B cell (primary cell): Measurements from ENCODE around the gene CLDND2. TPM values are rescaled to one million over a fixed set of nuclear protein-coding genes. Genes with fewer than 3 reads are reported as not detected.

Experiments
- ATAC-seq: fragments of 200-7000 bp; cut with Tn5 transposase; one replicate; pipeline ENCODE4 v1.10.0; 2021; ENCODE audit warnings: low read depth, mild to moderate bottlenecking, moderate number of reproducible peaks, moderate library complexity
- CTCF ChIA-PET: fragments of 350-600 bp; sonication (Branson Sonifier 250); formaldehyde crosslinking; loops from one replicate; lab custom pipeline; 2021; ENCODE audit warnings: antibody characterized with exemption, inconsistent platforms; lab: Charles Lee
- POLR2A ChIA-PET: fragments of 350-600 bp; sonication (Branson Sonifier 250); formaldehyde crosslinking; loops from one replicate; lab custom pipeline; 2021; ENCODE audit warnings: antibody characterized with exemption; lab: Charles Lee
- DNase-seq: peaks from one replicate; pipeline ENCODE4 v3.0.0; 2013
- H2AFZ ChIP-seq: 2 replicates; pipeline ENCODE4 v1.6.1; 2012; ENCODE audit warnings: mild to moderate bottlenecking, low read depth, low read length; ENCODE audit not compliant: insufficient read depth, poor library complexity, severe bottlenecking
- H3K27ac ChIP-seq, 2 donors: 1 replicate in 1 of 2; 2 replicates in 1 of 2; pipeline ENCODE4 v1.5.1; 2012 to 2013; ENCODE audit warnings: low read length in 2 of 2, mild to moderate bottlenecking in 2 of 2, moderate library complexity in 1 of 2
- H3K27me3 ChIP-seq, 4 experiments: fragments of 200-600 bp in 1 of 4; sonication (generic) in 1 of 4; replicated peaks in 1 of 4; 1 replicate in 2 of 4; 2 replicates in 2 of 4; pipeline versions ENCODE4 v1.6.1 to v1.7.0; 2013 to 2016; ENCODE audit warnings: low read length in 3 of 4, mild to moderate bottlenecking in 2 of 4, mixed read lengths in 1 of 4, moderate library complexity in 1 of 4; ENCODE audit not compliant: insufficient read depth in 4 of 4, control insufficient read depth in 3 of 4; ENCODE audit errors: control extremely low read depth in 1 of 4
- H3K36me3 ChIP-seq, 2 experiments: replicated peaks in 1 of 2; 1 replicate in 1 of 2; 2 replicates in 1 of 2; pipeline versions ENCODE4 v1.6.1 to v1.7.1; 2013; ENCODE audit warnings: low read length in 1 of 2; ENCODE audit not compliant: insufficient read depth in 2 of 2, control insufficient read depth in 1 of 2; ENCODE audit errors: control extremely low read depth in 1 of 2, extremely low read depth in 1 of 2
- H3K4me1 ChIP-seq, 2 donors: fragments of 200-600 bp in 1 of 2; sonication (generic) in 1 of 2; 1 replicate in 1 of 2; 2 replicates in 1 of 2; pipeline versions ENCODE4 v1.5.1 to v1.6.1; 2013 to 2017; ENCODE audit warnings: low read length in 2 of 2; ENCODE audit not compliant: control insufficient read depth in 2 of 2, insufficient read depth in 2 of 2
- H3K4me2 ChIP-seq: replicated peaks from 2 replicates; pipeline ENCODE3; 2012; ENCODE audit warnings: mild to moderate bottlenecking, low read depth, low read length; ENCODE audit not compliant: poor library complexity, severe bottlenecking
- H3K4me3 ChIP-seq, 5 experiments: fragments of 200-600 bp in 1 of 5; sonication (generic) in 1 of 5; 1 replicate in 3 of 5; 2 replicates in 2 of 5; pipeline versions ENCODE4 v1.5.1 to v1.7.0; 2011 to 2016; ENCODE audit warnings: low read length in 4 of 5, mild to moderate bottlenecking in 4 of 5, low read depth in 2 of 5, control low read depth in 1 of 5, moderate library complexity in 1 of 5; ENCODE audit not compliant: insufficient read depth in 1 of 5; ENCODE audit errors: control extremely low read depth in 1 of 5, extremely low read depth in 1 of 5
- H3K79me2 ChIP-seq: fragments of 200-600 bp; sonication (generic); one replicate; pipeline ENCODE4 v1.6.0; 2016; ENCODE audit warnings: low read length; ENCODE audit not compliant: control insufficient read depth, insufficient read depth
- H3K9ac ChIP-seq: fragments of 200-600 bp; sonication (generic); 2 replicates; pipeline ENCODE4 v1.6.1; 2017; ENCODE audit warnings: mild to moderate bottlenecking, low read length, moderate library complexity
- H3K9me3 ChIP-seq, 3 donors: one replicate each; pipeline versions ENCODE4 v1.6.1 to v1.7.1; 2013; ENCODE audit warnings: low read length in 2 of 3; ENCODE audit not compliant: control insufficient read depth in 2 of 3, insufficient read depth in 1 of 3; ENCODE audit errors: control extremely low read depth in 1 of 3
- H4K20me1 ChIP-seq: 2 replicates; pipeline ENCODE4 v1.6.0; 2012; ENCODE audit warnings: mild to moderate bottlenecking, low read length; ENCODE audit not compliant: insufficient read depth, control insufficient read depth, poor library complexity, severe bottlenecking
- H3K27ac Mint-ChIP-seq: one replicate; pipeline ENCODE4 v1.8.0; 2021; ENCODE audit warnings: mixed read lengths
- H3K27me3 Mint-ChIP-seq: one replicate; pipeline ENCODE4 v1.8.0; 2021; ENCODE audit warnings: mixed read lengths
- H3K4me1 Mint-ChIP-seq: one replicate; pipeline ENCODE4 v1.8.0; 2021; ENCODE audit warnings: mixed read lengths
- H3K4me3 Mint-ChIP-seq: one replicate; pipeline ENCODE4 v1.8.0; 2021; ENCODE audit warnings: mixed read lengths
- H3K9me3 Mint-ChIP-seq: one replicate; pipeline ENCODE4 v1.8.0; 2022; ENCODE audit warnings: mixed read lengths; ENCODE audit not compliant: insufficient read depth
- EZH2 ChIP-seq: IDR thresholded peaks from 2 replicates; pipeline ENCODE4 v1.6.1; 2012; ENCODE audit warnings: borderline replicate concordance, low read depth, mild to moderate bottlenecking, moderate library complexity, low read length; ENCODE audit not compliant: insufficient read depth, poor library complexity, severe bottlenecking
- WGBS: methylation state at CpG from one replicate; pipeline ENCODE4 v1.1.5; 2013; ENCODE audit warnings: missing lambda C conversion rate; ENCODE audit not compliant: insufficient coverage; 5-methylcytosine and 5-hydroxymethylcytosine counted together
- intact Hi-C: fragments of 100-400 bp; cut with micrococcal nuclease; formaldehyde crosslinking; loops from one replicate; pipeline ENCODE4 v1.10.0; 2022
- polyA plus RNA-seq: library from polyadenylated mRNA; depleted of rRNA; stranded (reverse); fragments of >200 nt; gene quantifications from 2 replicates; pipeline ENCODE4 v1.2.3, GENCODE V29; 2012
- total RNA-seq, 2 donors: library from RNA; stranded (reverse); fragments of 120-200 nt in 1 of 2; gene quantifications; 1 replicate in 1 of 2; 2 replicates in 1 of 2; pipeline versions ENCODE4 v1.2.3 to v1.2.4, GENCODE V29; 2013 to 2022
- TF ChIP-seq, protein P1 (sequence below): fragments of 200-600 bp; IDR thresholded peaks from one replicate; pipeline ENCODE4 v1.8.0; 2022; ENCODE audit warnings: antibody characterized with exemption, mild to moderate bottlenecking

Gene CLDND2
- total and polyA plus RNA-seq, 2 donors (not counting 1 experiment from before 2014, with no cell fraction given) = 1.9 TPM; not detected in 1

DNA sequence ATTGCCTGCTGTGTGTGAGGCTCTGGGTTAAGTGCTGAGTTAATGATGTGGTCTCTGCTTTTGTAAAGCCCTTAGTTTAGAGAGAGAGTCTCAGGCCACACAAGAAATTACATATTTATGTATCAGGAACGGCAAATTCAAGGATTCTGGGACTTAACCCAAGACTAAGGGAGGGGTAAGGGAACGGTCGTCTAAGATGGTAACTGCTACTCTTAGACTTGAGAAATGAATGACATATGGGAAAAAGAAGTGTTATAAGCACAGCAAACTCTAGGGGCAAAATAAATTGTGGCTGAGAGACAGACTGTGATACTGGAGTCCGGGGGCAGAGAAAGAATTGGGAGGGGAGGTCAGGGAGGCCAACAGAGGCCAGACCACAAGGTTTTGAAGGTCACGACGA lies 37.1 kb downstream of the CLDND2 start:
- H2AFZ ChIP-seq = no peak overlapping the region
- no peaks in the 10 kb centered on the region for H4K20me1 ChIP-seq
- H3K9ac ChIP-seq = no peak overlapping the region
- H3K79me2 ChIP-seq = no peaks in the 10 kb centered on the region
- ChIA-PET CTCF (interaction anchor here (1.0 kb wide), 1 partner anchor 142 kb away, joined by 3 read pairs; no protein-coding TSS in a partner anchor), POLR2A (no interaction called here)
- no peaks in the 10 kb centered on the region for H3K36me3 ChIP-seq
- H3K9me3 ChIP-seq = peaks cover 0 to 30% (median 3%) of the 10 kb centered on the region in 3 donors
- H3K4me3 Mint-ChIP-seq = no peak overlapping the region
- peaks cover 0 to 41% (median 19%) of the 10 kb centered on the region in 4 experiments for H3K27me3 ChIP-seq
- peaks cover 8% of the 10 kb centered on the region for H3K4me1 Mint-ChIP-seq
- no peak overlapping the region for H3K4me2 ChIP-seq
- 96% methylated on average over 5 of the region's 6 CpGs for WGBS
- ATAC-seq = no peak
- peaks cover 32% of the 10 kb centered on the region for H3K27me3 Mint-ChIP-seq
- TF ChIP-seq EZH2 = no peak
- TF ChIP-seq, protein P1, sequence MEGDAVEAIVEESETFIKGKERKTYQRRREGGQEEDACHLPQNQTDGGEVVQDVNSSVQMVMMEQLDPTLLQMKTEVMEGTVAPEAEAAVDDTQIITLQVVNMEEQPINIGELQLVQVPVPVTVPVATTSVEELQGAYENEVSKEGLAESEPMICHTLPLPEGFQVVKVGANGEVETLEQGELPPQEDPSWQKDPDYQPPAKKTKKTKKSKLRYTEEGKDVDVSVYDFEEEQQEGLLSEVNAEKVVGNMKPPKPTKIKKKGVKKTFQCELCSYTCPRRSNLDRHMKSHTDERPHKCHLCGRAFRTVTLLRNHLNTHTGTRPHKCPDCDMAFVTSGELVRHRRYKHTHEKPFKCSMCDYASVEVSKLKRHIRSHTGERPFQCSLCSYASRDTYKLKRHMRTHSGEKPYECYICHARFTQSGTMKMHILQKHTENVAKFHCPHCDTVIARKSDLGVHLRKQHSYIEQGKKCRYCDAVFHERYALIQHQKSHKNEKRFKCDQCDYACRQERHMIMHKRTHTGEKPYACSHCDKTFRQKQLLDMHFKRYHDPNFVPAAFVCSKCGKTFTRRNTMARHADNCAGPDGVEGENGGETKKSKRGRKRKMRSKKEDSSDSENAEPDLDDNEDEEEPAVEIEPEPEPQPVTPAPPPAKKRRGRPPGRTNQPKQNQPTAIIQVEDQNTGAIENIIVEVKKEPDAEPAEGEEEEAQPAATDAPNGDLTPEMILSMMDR = no peak
- H3K27ac ChIP-seq = no peak overlapping the region
- intact Hi-C loops = no loop called here
- no peak overlapping the region for H3K4me3 ChIP-seq
- peaks cover 12 to 18% of the 10 kb centered on the region in 2 donors for H3K4me1 ChIP-seq
- no peak overlapping the region for H3K27ac Mint-ChIP-seq
- peaks cover 4% of the 10 kb centered on the region for H3K9me3 Mint-ChIP-seq
- DNase-seq = no peak

DNA sequence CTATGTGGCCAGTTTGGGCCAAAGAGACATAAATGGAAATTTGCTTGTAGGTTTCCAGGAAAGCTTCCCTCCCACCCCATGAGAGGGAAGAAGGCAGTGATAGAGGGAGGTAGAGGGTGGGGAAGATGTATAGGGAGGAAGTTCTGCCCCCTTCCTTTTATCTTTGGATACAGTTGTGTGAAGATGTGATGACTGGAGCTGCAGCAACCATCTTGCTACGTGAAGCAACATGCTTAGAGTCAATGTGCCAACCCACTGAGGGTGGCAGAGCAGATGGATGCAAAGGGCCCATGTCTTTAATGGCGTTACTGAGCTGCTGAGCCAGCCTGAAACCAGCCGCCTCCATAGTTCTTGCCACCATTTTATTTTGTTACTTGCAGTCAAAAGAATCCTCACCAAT lies 37.6 kb downstream of the CLDND2 start:
- intact Hi-C loops = no loop called here

More for the DNA sequence above, 37.6 kb downstream of the CLDND2 start:
- H3K27me3 Mint-ChIP-seq = peaks cover 34% of the 10 kb centered on the region
- Histone ChIP-seq H3K4me3 (no peak overlapping the region), H2AFZ (no peak overlapping the region), H3K4me1 (peaks cover 12 to 20% of the 10 kb centered on the region in 2 donors), H3K79me2 (no peaks in the 10 kb centered on the region), H4K20me1 (no peaks in the 10 kb centered on the region), H3K4me2 (no peak overlapping the region), H3K9me3 (peaks cover 0 to 32% (median 3%) of the 10 kb centered on the region in 3 donors), H3K36me3 (no peaks in the 10 kb centered on the region), H3K27ac (no peak overlapping the region), H3K9ac (no peak overlapping the region), H3K27me3 (peaks cover 0 to 45% (median 22%) of the 10 kb centered on the region in 4 experiments)
- no peak overlapping the region for H3K27ac Mint-ChIP-seq
- ChIA-PET CTCF (interaction anchor here (1.0 kb wide), 1 partner anchor 142 kb away, joined by 3 read pairs; no protein-coding TSS in a partner anchor), POLR2A (no interaction called here)
- WGBS = 59% methylated on average over 3 of the region's 3 CpGs
- ATAC-seq = no peak
- H3K9me3 Mint-ChIP-seq = peaks cover 4% of the 10 kb centered on the region
- no peak for TF ChIP-seq EZH2
- TF ChIP-seq, protein P1 = no peak
- DNase-seq = no peak
- no peak overlapping the region for H3K4me3 Mint-ChIP-seq
- H3K4me1 Mint-ChIP-seq = peaks cover 8% of the 10 kb centered on the region
